Activated CD4-positive, alpha-beta memory T cell treated with anti-CD3 and anti-CD28 coated beads for 36 hours (primary cell): Measurements from ENCODE around the gene CCDC74A. TPM values are rescaled to one million over a fixed set of nuclear protein-coding genes. Genes with fewer than 3 reads are reported as not detected.
"Not testable (repeated sequence)": the region's sequence is repeated elsewhere in the genome, so short reads cannot be mapped to it uniquely, and the experiment has no call there.

Experiments used
- CTCF ChIA-PET: fragments of 350-600 bp; sonication (Branson Sonifier 250); formaldehyde crosslinking; loops from one replicate; lab custom pipeline; 2021; ENCODE audit warnings: antibody characterized with exemption, inconsistent platforms; lab: Charles Lee
- POLR2A ChIA-PET: fragments of 350-600 bp; sonication (Branson Sonifier 250); formaldehyde crosslinking; loops from one replicate; lab custom pipeline; 2021; ENCODE audit warnings: antibody characterized with exemption; lab: Charles Lee
- DNase-seq: peaks from one replicate; pipeline ENCODE4 v3.0.0-alpha.2; 2020
- H3K27ac Mint-ChIP-seq: one replicate; pipeline ENCODE4 v1.8.0; 2021; ENCODE audit warnings: mixed read lengths
- H3K27me3 Mint-ChIP-seq: one replicate; pipeline ENCODE4 v1.8.0; 2021; ENCODE audit warnings: mixed read lengths
- H3K36me3 Mint-ChIP-seq: one replicate; pipeline ENCODE4 v1.8.0; 2021; ENCODE audit warnings: mixed read lengths
- H3K4me1 Mint-ChIP-seq: one replicate; pipeline ENCODE4 v1.8.0; 2021; ENCODE audit warnings: low read depth, mixed read lengths
- H3K4me3 Mint-ChIP-seq: one replicate; pipeline ENCODE4 v1.8.0; 2021; ENCODE audit warnings: mild to moderate bottlenecking, mixed read lengths
- H3K9me3 Mint-ChIP-seq: one replicate; pipeline ENCODE4 v1.8.0; 2021; ENCODE audit warnings: mixed read lengths
- intact Hi-C: fragments of 100-400 bp; cut with micrococcal nuclease; formaldehyde crosslinking; loops from one replicate; pipeline ENCODE4 v1.15.1; 2023
- total RNA-seq, 2 experiments: library from RNA; stranded (reverse); gene quantifications; one replicate each; pipeline ENCODE4 v1.2.3, GENCODE V29; 2021

The CCDC74A gene
- total RNA-seq, 2 experiments from 2014 or later, result 5.5 to 7.0 TPM

GRCh38 chr2:131511291-131511968, 16.3 kb upstream of the CCDC74A start:
- POLR2A ChIA-PET, H3K27me3 Mint-ChIP-seq, intact Hi-C loops, DNase-seq, H3K9me3 Mint-ChIP-seq, H3K27ac Mint-ChIP-seq, H3K4me3 Mint-ChIP-seq, H3K4me1 Mint-ChIP-seq, CTCF ChIA-PET: not testable (repeated sequence)
- H3K36me3 Mint-ChIP-seq, result peaks cover 26% of the 10 kb centered on the region

- H3K27ac Mint-ChIP-seq, intact Hi-C loops, POLR2A ChIA-PET, H3K27me3 Mint-ChIP-seq, H3K4me3 Mint-ChIP-seq, CTCF ChIA-PET, H3K4me1 Mint-ChIP-seq, DNase-seq, H3K9me3 Mint-ChIP-seq: not testable (repeated sequence)
- peaks cover 25% of the 10 kb centered on the region for H3K36me3 Mint-ChIP-seq
These were observed 15.5 kb upstream of the CCDC74A start for GRCh38 chr2:131511969-131512870.

GRCh38 chr2:131514408-131515166, 13.1 kb upstream of the CCDC74A start:
- CTCF ChIA-PET, H3K4me1 Mint-ChIP-seq, H3K4me3 Mint-ChIP-seq, H3K9me3 Mint-ChIP-seq, H3K27me3 Mint-ChIP-seq, DNase-seq, intact Hi-C loops, POLR2A ChIA-PET: not testable (repeated sequence)
- H3K36me3 Mint-ChIP-seq, result peaks cover 27% of the 10 kb centered on the region
- H3K27ac Mint-ChIP-seq, result peak overlapping the region; percentile 42

DNA sequence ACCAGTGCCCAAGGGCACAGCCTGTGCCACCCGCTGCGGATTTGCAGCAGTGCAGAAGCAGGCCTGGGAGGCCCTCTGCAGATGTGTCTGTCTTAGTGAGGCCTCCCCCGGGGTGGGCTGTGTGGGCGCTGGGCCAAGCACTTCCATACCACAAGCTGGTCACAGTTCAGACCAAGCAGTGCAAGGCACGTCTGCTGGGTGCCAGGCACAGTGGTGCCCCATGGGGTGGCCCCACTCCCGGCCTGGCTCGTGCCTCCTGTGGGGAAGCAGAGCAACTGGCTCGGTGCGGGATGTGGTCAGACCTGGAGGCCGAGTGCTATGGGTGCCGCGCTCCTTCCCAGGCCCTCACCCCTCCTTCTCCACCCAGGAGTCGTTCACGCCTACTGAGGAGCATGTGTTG, 12.5 kb upstream of the CCDC74A start:
- H3K27ac Mint-ChIP-seq, H3K27me3 Mint-ChIP-seq, POLR2A ChIA-PET, H3K4me1 Mint-ChIP-seq, DNase-seq, H3K9me3 Mint-ChIP-seq, H3K4me3 Mint-ChIP-seq, CTCF ChIA-PET, intact Hi-C loops: not testable (repeated sequence)
- H3K36me3 Mint-ChIP-seq, result peaks cover 30% of the 10 kb centered on the region

DNA sequence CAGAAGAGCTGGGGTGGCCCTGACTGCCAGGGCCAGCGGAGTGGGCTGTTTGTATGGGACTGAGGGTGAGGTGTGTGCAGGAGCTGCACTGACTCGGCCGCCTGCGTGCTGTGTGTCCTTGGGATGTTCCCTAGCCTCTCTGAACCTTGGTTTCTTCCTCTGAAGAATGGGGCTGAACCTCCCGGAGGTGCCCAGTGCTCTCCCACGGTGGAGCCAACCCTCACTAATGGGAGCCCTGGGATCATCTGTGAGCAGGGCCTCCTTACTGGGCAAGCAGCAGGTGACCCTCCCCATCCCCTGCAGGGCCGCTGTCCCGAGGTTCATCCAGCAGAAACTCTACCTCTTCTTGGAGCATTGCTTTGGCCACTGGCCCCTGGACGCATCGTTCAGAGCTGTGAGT, 11.7 kb upstream of the CCDC74A start:
- ChIA-PET POLR2A (no interaction called here), CTCF (no interaction called here)
- H3K36me3 Mint-ChIP-seq, result peaks cover 30% of the 10 kb centered on the region
- H3K27me3 Mint-ChIP-seq, result no peaks in the 10 kb centered on the region
- intact Hi-C loops, result no loop called here
- H3K4me1 Mint-ChIP-seq, result no peaks in the 10 kb centered on the region
- H3K4me3 Mint-ChIP-seq, result no peak overlapping the region
- no peak overlapping the region for H3K27ac Mint-ChIP-seq
- no peaks in the 10 kb centered on the region for H3K9me3 Mint-ChIP-seq
- no peak for DNase-seq

GRCh38 chr2:131516621-131517020, 11.1 kb upstream of the CCDC74A start:
- H3K36me3 Mint-ChIP-seq, result peaks cover 30% of the 10 kb centered on the region
- intact Hi-C loops, H3K4me1 Mint-ChIP-seq, H3K27ac Mint-ChIP-seq, CTCF ChIA-PET, H3K4me3 Mint-ChIP-seq, H3K27me3 Mint-ChIP-seq, DNase-seq, POLR2A ChIA-PET, H3K9me3 Mint-ChIP-seq: not testable (repeated sequence)

GRCh38 chr2:131517106-131517831, 10.4 kb upstream of the CCDC74A start:
- Mint-ChIP-seq H3K9me3 (no peaks in the 10 kb centered on the region), H3K4me1 (no peaks in the 10 kb centered on the region), H3K27me3 (no peaks in the 10 kb centered on the region), H3K4me3 (no peak overlapping the region), H3K36me3 (peaks cover 29% of the 10 kb centered on the region), H3K27ac (no peak overlapping the region)
- no peak for DNase-seq
- CTCF ChIA-PET, result no interaction called here
- intact Hi-C loops, result no loop called here
- POLR2A ChIA-PET, result no interaction called here

DNA sequence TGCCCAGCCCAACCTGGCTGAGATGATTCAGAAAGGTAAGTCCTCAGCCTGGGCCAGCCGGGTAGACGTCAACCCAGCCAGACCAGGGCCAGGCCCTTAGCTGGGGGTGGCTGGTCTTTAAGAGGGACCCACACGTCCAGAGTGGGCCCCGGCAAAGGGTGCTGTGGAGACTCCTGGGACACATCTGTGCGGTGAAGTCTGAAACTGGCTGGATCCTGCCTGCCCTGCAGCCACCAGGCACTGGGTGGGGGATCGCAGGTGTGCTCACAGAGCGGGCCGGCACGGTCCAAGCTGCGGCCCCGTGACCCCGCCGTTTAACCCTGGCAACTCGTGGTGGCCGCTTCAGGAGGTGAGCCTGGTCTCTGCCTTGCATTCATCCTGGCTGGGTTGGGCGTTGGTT, 9.8 kb upstream of the CCDC74A start:
- intact Hi-C loops, result not testable (repeated sequence)

GRCh38 chr2:131518531-131518930, 9.2 kb upstream of the CCDC74A start:
- H3K4me1 Mint-ChIP-seq, DNase-seq, H3K27ac Mint-ChIP-seq, H3K27me3 Mint-ChIP-seq, CTCF ChIA-PET, H3K4me3 Mint-ChIP-seq, POLR2A ChIA-PET, H3K9me3 Mint-ChIP-seq, intact Hi-C loops: not testable (repeated sequence)
- peaks cover 25% of the 10 kb centered on the region for H3K36me3 Mint-ChIP-seq

More for the DNA sequence above, 9.8 kb upstream of the CCDC74A start:
- H3K27ac Mint-ChIP-seq, DNase-seq, CTCF ChIA-PET, POLR2A ChIA-PET, H3K27me3 Mint-ChIP-seq, H3K4me1 Mint-ChIP-seq, H3K4me3 Mint-ChIP-seq, H3K9me3 Mint-ChIP-seq: not testable (repeated sequence)
- H3K36me3 Mint-ChIP-seq, result peaks cover 25% of the 10 kb centered on the region

DNA sequence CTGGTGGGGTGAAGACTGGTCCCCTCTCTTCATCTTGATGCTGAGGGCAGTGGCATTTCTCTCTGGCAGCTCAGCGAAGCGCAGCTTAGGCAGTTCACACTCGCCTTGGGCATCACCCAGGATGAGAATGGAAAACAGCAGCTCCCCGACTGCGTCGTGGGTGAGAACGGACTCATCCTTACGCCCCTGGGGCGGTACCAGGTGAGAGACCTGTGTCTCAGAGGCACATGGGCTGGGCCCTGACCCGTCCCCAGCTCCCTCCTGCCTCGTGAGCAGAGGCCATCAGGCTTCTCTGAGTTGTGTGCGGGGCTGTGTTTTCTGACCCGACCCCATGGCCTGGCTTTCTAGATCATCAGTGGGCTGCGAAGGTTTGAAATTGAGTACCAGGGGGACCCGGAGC, 8.2 kb upstream of the CCDC74A start:
- Mint-ChIP-seq H3K36me3 (peaks cover 21% of the 10 kb centered on the region), H3K27ac (no peak overlapping the region), H3K9me3 (no peaks in the 10 kb centered on the region), H3K4me1 (no peaks in the 10 kb centered on the region), H3K4me3 (no peak overlapping the region), H3K27me3 (no peaks in the 10 kb centered on the region)
- intact Hi-C loops, result no loop called here
- ChIA-PET CTCF (no interaction called here), POLR2A (no interaction called here)
- no peak for DNase-seq

- H3K4me3 Mint-ChIP-seq, POLR2A ChIA-PET, CTCF ChIA-PET, H3K27me3 Mint-ChIP-seq, H3K9me3 Mint-ChIP-seq, H3K4me1 Mint-ChIP-seq, DNase-seq, intact Hi-C loops, H3K27ac Mint-ChIP-seq: not testable (repeated sequence)
- peaks cover 21% of the 10 kb centered on the region for H3K36me3 Mint-ChIP-seq
These were observed 7.7 kb upstream of the CCDC74A start for GRCh38 chr2:131519871-131520470.
